Spleen (tissue), 11 donors: ENCODE results near the gene TMEM256. TPM values are rescaled to one million over a fixed set of nuclear protein-coding genes. Genes with fewer than 3 reads are reported as not detected.

Source experiments
- DNase-seq: peaks from one replicate; pipeline ENCODE4 v3.0.0-alpha.2; 2020
- H3K27ac ChIP-seq, 8 donors: fragments of 200-600 bp; sonication (generic) in 7 of 8; 1 replicate in 4 of 8; 2 replicates in 4 of 8; pipeline versions ENCODE4 v1.5.0 to v1.8.0; 2016 to 2021; ENCODE audit warnings: inconsistent platforms in 4 of 8, mild to moderate bottlenecking in 4 of 8, moderate library complexity in 1 of 8
- H3K27me3 ChIP-seq, 7 donors: fragments of 200-600 bp; sonication (generic) in 6 of 7; replicated peaks in 1 of 7; 1 replicate in 4 of 7; 2 replicates in 3 of 7; pipeline versions ENCODE4 v1.5.0 to v1.8.0; 2016 to 2021; ENCODE audit warnings: inconsistent platforms in 3 of 7, mild to moderate bottlenecking in 1 of 7
- H3K36me3 ChIP-seq, 6 donors: fragments of 200-600 bp; sonication (generic) in 5 of 6; 1 replicate in 4 of 6; 2 replicates in 2 of 6; pipeline versions ENCODE4 v1.5.0 to v1.8.0; 2016 to 2021; ENCODE audit warnings: inconsistent platforms in 2 of 6
- H3K4me1 ChIP-seq, 6 donors: fragments of 200-600 bp; sonication (generic) in 5 of 6; 1 replicate in 3 of 6; 2 replicates in 3 of 6; pipeline versions ENCODE4 v1.5.0 to v1.8.0; 2016 to 2021; ENCODE audit warnings: inconsistent platforms in 3 of 6
- H3K4me3 ChIP-seq, 8 donors: fragments of 200-600 bp; sonication (generic) in 7 of 8; 1 replicate in 4 of 8; 2 replicates in 4 of 8; pipeline versions ENCODE4 v1.5.0 to v1.8.0; 2016 to 2021; ENCODE audit warnings: inconsistent platforms in 4 of 8, mild to moderate bottlenecking in 4 of 8, moderate library complexity in 2 of 8
- H3K9me3 ChIP-seq, 8 donors: fragments of 200-600 bp; sonication (generic) in 7 of 8; 1 replicate in 4 of 8; 2 replicates in 4 of 8; pipeline versions ENCODE4 v1.5.0 to v1.8.0; 2016 to 2021; ENCODE audit warnings: inconsistent platforms in 4 of 8
- CTCF ChIP-seq, 11 experiments: fragments of 200-600 bp in 7 of 11; fragments of 450-650 bp in 4 of 11; sonication (generic) in 4 of 11; IDR thresholded peaks in 8 of 11; conservative IDR thresholded peaks in 3 of 11; 1 replicate in 7 of 11; 2 replicates in 4 of 11; pipeline versions ENCODE4 v1.4.0 to v1.8.0; 2016 to 2021; ENCODE audit warnings: antibody characterized with exemption in 11 of 11, inconsistent platforms in 4 of 11, mild to moderate bottlenecking in 1 of 11
- POLR2A ChIP-seq, 3 donors: fragments of 450-650 bp; IDR thresholded peaks; one replicate each; pipeline ENCODE4 v1.5.1; 2017; ENCODE audit warnings: antibody characterized with exemption in 3 of 3, mild to moderate bottlenecking in 1 of 3
- POLR2AphosphoS5 ChIP-seq, 3 donors: sonication (generic); formaldehyde crosslinking; IDR thresholded peaks; one replicate each; pipeline ENCODE4 v1.5.1; 2017; ENCODE audit warnings: antibody characterized with exemption in 3 of 3
- WGBS, 5 donors: extraction: QIAGEN DNeasy Blood & Tissue Kit in 3 of 5; methylation state at CpG; one replicate each; pipeline versions ENCODE4 v1.1.5 to v1.1.7; 2013 to 2018; 5-methylcytosine and 5-hydroxymethylcytosine counted together
- intact Hi-C: fragments of 100-400 bp; cut with DNase I; formaldehyde crosslinking; loops from one replicate; pipeline ENCODE4 v1.15.0; 2023; ENCODE audit warnings: low total_unique reads
- polyA plus RNA-seq, 3 donors: library from polyadenylated mRNA; stranded (reverse); fragments of 200-250 nt; gene quantifications; one replicate each; pipeline ENCODE4 v1.2.1, GENCODE V29; 2013
- total RNA-seq, 7 donors: library from RNA; depleted of rRNA in 3 of 7; stranded (reverse); fragments of >200 nt in 3 of 7; fragmentation: NEBNext Ultra II Directional in 4 of 7; extraction: Animal tissue kit (Norgen Biotek cat#: 25700) in 4 of 7; gene quantifications; one replicate each; pipeline versions ENCODE4 v1.1.0 to v1.2.1, GENCODE V29; 2016 to 2021
- donor health status: healthy with polysubstance abuse.
- donor health status: DM: no; HTN: no; CAD: no; lungs with moderate emphysema.
- donor health status: DM: no; HTN: no; CAD: no.
- donor health status: Bipolar disorder and iron deficiency.
- donor health status: healthy.
- donor health status: DM: no; HTN: no; CAD: no.
- donor health status: DM: yes; HTN: yes; CAD: no.

The TMEM256 gene
- total and polyA plus RNA-seq, 10 donors = 39.1 to 193 (median 54.3) TPM

GRCh38 chr17:7441266-7441665 lies 37.4 kb upstream of the TMEM256 start:
- intact Hi-C loops = no loop called here
- WGBS, 5 donors = 65 to 73% (median 72%) methylated on average over 7 of the region's 7 CpGs
- Histone ChIP-seq H3K4me1 (peaks cover 35 to 71% (median 64%) of the 10 kb centered on the region in 6 donors), H3K4me3 (no peak overlapping the region), H3K27me3 (peaks cover 0 to 78% (median 41%) of the 10 kb centered on the region in 7 donors), H3K27ac (no peak overlapping the region), H3K36me3 (no peaks in the 10 kb centered on the region), H3K9me3 (no peaks in the 10 kb centered on the region)
- TF ChIP-seq POLR2AphosphoS5 (IDR thresholded peaks at IDR 0.05) (no peak), POLR2A (IDR thresholded peaks at IDR 0.05) (no peak), CTCF (IDR thresholded peaks at IDR 0.05 in 8 of 11, conservative IDR thresholded peaks at IDR 0.05 in 3 of 11) (no peak)
- DNase-seq = no peak

- 2 to 8% (median 5%) methylated on average over 10 to 12 of the region's 12 CpGs for WGBS, 5 donors
- intact Hi-C loops = no loop called here
- TF ChIP-seq POLR2A (IDR thresholded peaks at IDR 0.05) (no peak), CTCF (IDR thresholded peaks at IDR 0.05 in 8 of 11, conservative IDR thresholded peaks at IDR 0.05 in 3 of 11) (no peak), POLR2AphosphoS5 (IDR thresholded peaks at IDR 0.05) (no peak)
- Histone ChIP-seq H3K9me3 (no peaks in the 10 kb centered on the region), H3K4me1 (peaks cover 37 to 71% (median 65%) of the 10 kb centered on the region in 6 donors), H3K27me3 (peaks cover 0 to 74% (median 38%) of the 10 kb centered on the region in 7 donors), H3K4me3 (peak overlapping the region in 2 of 8 donors; percentile 38 to 84), H3K27ac (no peak overlapping the region), H3K36me3 (no peaks in the 10 kb centered on the region)
- DNase-seq = peak; percentile 79
Measured at GRCh38 chr17:7440834-7441195, 36.9 kb upstream of the TMEM256 start.

GRCh38 chr17:7440113-7440833 lies 36.4 kb upstream of the TMEM256 start:
- DNase-seq = peak; percentile 85
- WGBS, 5 donors = 1 to 6% (median 2%) methylated on average over 37 to 46 of the region's 46 CpGs
- no peak overlapping the region for H3K27ac ChIP-seq
- H3K27me3 ChIP-seq = peaks cover 0 to 68% (median 33%) of the 10 kb centered on the region in 7 donors
- peak overlapping the region; percentile 8 to 84 (median 24) for H3K4me3 ChIP-seq
- no peak for TF ChIP-seq CTCF (IDR thresholded peaks at IDR 0.05 in 8 of 11, conservative IDR thresholded peaks at IDR 0.05 in 3 of 11)
- no peak for TF ChIP-seq POLR2A (IDR thresholded peaks at IDR 0.05)
- TF ChIP-seq POLR2AphosphoS5 (IDR thresholded peaks at IDR 0.05) = peak in 1 of 3 donors; percentile 49
- peaks cover 36 to 71% (median 65%) of the 10 kb centered on the region in 6 donors for H3K4me1 ChIP-seq
- H3K9me3 ChIP-seq = no peaks in the 10 kb centered on the region
- H3K36me3 ChIP-seq = no peaks in the 10 kb centered on the region
- intact Hi-C loops = no loop called here

GRCh38 chr17:7439462-7440112 lies 35.7 kb upstream of the TMEM256 start, which contains the start of gene FGF11:
TSS of gene FGF11 (plus strand) at chr17:7439512. CDS start at chr17:7439621, 109 bp downstream.
- no peak for DNase-seq

More at GRCh38 chr17:7439462-7440112, 35.7 kb upstream of the TMEM256 start, which contains the start of gene FGF11:
- Histone ChIP-seq H3K27me3 (peaks cover 0 to 61% (median 28%) of the 10 kb centered on the region in 7 donors), H3K4me3 (peak within 1 kb of the TSS; percentile 8 to 84 (median 70)), H3K9me3 (no peaks in the 10 kb centered on the region), H3K27ac (peak within 1 kb of the TSS in 6 of 8 donors; percentile 54 to 93 (median 87)), H3K4me1 (peaks cover 31 to 71% (median 60%) of the 10 kb centered on the region in 6 donors), H3K36me3 (no peaks in the 10 kb centered on the region)
- TF ChIP-seq CTCF (IDR thresholded peaks at IDR 0.05 in 8 of 11, conservative IDR thresholded peaks at IDR 0.05 in 3 of 11) (no peak), POLR2AphosphoS5 (IDR thresholded peaks at IDR 0.05) (peak in 2 of 3 donors; percentile 20 to 42)
- WGBS, 5 donors = 2 to 6% (median 2%) methylated on average over 9 to 50 of the region's 50 CpGs
- intact Hi-C loops = loop anchor here (5.0 kb wide), 2 partner anchors 82 to 123 kb away; partner anchors contain the start of genes SENP3 and TMEM95
